ENCODE measurements around the gene KNTC1.

GRCh38 chr12:122593910-122594309, 66.9 kb downstream of the KNTC1 start:
- TF ChIP-seq EZH2phosphoT487 (IDR thresholded peaks at IDR 0.05; ENCODE audit: low read depth): no peak
- no peak for TF ChIP-seq CTCF (IDR thresholded peaks at IDR 0.05; ENCODE audit: low read depth, low read length)
